Measurements from ENCODE around the gene CARHSP1. TPM values are rescaled to one million over a fixed set of nuclear protein-coding genes. Genes with fewer than 3 reads are reported as not detected.
"Not testable (repeated sequence)": the region's sequence is repeated elsewhere in the genome, so short reads cannot be mapped to it uniquely, and the experiment has no call there.

Gene CARHSP1
- total RNA-seq, 1 donor from 2014 or later: 98.7 TPM

- no peak for DNase-seq (ENCODE audit: low spot score)
Measured at GRCh38 chr16:8855051-8855786, 13.6 kb downstream of the CARHSP1 start.

DNA sequence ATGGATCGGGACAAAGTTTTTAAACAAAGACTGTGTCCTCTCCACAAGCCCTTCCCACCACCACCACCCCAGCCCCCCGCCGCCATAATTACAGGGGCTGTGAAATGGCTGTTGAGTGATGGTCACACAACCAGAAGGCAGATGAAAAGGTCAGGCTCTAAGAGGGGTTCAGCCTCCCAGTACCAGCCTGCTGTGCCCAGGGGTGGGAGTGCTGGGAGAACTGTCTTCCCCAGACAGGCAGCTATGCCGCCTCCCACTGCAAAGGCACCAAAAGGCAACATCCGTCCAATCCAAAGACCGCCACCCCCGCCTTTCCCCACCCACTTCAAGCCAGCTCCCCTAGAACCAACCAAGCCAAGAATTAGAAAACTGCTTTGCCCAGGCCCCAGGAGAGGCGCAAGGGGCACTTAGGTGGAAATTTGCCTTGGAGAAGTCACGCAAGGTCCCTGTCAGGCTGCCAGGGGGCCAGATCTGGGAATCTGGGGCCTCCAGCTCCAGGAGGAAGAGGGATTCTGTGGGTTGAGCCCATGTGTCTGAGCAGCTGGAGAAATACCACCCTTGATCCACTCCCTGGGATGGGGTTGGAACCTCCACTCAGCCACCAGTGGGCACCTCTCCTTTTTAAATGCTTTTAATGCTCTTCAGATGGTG is 14.4 kb downstream of the CARHSP1 start:
- no peak for DNase-seq (ENCODE audit: low spot score)

DNA sequence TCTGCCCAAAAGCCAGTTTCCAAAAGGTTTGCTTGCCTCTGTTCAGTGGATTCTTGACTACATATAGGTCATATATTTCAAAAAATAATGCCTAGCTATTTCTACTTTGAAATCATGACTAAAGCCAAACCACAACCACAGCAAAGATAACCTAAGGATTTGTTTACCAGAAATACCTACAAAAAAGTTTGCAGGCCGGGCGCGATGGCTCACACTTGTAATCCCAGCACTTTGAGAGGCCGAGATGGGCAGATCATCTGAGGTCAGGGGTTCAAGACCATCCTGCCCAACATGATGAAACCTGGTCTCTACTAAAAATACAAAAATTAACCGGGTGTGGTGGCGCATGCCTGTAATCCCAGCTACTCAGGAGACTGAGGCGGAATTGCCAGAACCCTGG is 15.2 kb downstream of the CARHSP1 start:
- DNase-seq (ENCODE audit: low spot score): no peak

GRCh38 chr16:8853150-8853549 is 15.7 kb downstream of the CARHSP1 start:
- no peak for DNase-seq (ENCODE audit: low spot score)

DNA sequence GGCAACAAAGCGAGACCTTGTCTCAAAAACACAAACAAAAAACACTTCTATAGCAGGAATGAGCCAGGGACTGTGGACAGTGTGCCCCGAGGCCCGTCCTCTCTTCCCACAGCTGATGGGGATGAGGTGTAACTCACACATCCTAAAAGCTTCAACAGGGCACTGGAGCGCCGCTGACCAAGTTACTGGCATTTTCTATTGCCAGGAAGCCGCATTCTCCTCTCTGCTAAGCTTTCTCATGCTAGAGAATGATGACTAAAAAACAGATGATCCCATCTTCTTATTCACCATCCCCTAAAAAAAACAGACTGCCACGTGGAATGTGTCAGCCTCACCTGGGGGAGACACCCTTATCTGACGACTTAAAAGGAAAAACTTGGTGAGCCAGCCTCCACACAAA is 16.3 kb downstream of the CARHSP1 start:
- DNase-seq (ENCODE audit: low spot score): no peak

DNA sequence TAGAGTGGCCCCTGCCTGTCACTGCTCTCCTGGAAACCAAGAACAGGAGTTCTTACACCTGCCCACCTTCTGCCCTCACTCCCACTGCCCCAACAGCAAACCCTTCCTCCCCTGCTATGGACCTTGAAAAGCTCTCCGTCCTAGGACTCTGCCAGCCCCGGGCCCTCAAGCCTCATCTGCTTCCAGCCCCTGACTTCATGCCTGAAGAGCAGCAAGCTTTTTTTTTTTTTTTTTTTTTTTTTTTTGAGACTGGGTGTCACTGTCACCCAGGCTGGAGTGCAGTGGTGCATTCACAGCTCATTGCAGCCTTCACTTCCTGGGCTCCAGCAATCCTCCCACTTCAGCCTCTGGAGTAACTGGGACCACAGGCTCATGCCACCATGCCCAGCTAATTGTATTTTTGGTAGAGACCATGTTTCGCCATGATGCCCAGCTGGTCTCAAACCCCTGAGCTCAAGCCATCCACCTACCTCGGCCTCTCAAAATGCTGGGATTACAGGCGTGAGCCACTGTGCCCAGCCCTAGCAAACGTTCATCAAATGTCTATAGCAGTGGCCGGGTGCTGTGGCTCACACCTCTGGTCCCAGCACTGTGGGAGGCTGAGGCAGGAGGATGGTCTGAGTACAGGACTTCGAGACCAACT is 16.9 kb downstream of the CARHSP1 start:
- no peak for DNase-seq (ENCODE audit: low spot score)

- no peak for DNase-seq (ENCODE audit: low spot score)
Measured at GRCh38 chr16:8850279-8850885, 18.4 kb downstream of the CARHSP1 start.

- DNase-seq (ENCODE audit: low spot score): no peak
Measured at GRCh38 chr16:8849411-8850011, 19.3 kb downstream of the CARHSP1 start.

- DNase-seq (ENCODE audit: low spot score): no peak
Measured at GRCh38 chr16:8848939-8849391, 19.8 kb downstream of the CARHSP1 start.

GRCh38 chr16:8848231-8848938 is 20.4 kb downstream of the CARHSP1 start:
- no peak for DNase-seq (ENCODE audit: low spot score)

DNA sequence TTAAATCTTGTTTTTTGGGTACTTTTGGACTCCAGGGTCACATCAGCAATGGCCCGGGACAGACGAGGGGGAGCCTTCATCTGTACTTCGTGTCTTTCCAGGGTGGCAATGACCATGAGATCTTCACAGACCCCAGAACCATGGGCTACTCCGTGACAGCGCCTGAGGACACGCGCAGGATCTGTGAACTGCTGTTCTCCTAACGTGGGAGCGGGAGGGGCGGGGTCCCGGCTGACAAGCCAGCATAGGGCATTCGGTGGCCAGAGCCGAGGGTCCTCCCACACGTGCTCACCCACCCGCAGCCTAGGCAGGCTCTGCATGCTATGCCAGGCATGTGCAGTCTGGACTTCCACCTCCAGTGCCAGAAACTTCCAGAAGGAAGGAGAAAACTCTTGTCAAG is 21.2 kb downstream of the CARHSP1 start:
- no peak for DNase-seq (ENCODE audit: low spot score)

DNA sequence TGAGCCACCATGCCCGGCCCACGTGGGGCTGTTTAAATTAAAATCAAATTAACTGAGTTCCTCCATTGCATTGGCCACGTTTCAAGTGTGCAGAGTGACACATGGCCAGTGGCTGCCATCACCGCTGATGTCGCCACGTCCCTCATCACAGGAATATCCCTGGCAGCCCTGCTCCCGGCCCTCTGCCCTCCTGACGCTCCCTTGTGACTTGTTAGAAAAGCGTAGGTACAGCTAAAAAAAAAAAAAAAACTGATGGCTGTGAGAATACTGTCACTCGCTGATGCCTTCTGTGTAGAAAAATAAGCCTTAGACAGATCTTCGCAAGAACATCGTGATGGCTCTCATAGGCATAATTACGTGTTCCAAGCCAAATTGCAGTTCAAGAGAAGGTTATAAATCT is 21.7 kb downstream of the CARHSP1 start:
- DNase-seq (ENCODE audit: low spot score): no peak

GRCh38 chr16:8846401-8846932 is 22.3 kb downstream of the CARHSP1 start:
- no peak for DNase-seq (ENCODE audit: low spot score)

GRCh38 chr16:8845699-8846298 is 23.0 kb downstream of the CARHSP1 start:
- DNase-seq (ENCODE audit: low spot score): no peak

DNA sequence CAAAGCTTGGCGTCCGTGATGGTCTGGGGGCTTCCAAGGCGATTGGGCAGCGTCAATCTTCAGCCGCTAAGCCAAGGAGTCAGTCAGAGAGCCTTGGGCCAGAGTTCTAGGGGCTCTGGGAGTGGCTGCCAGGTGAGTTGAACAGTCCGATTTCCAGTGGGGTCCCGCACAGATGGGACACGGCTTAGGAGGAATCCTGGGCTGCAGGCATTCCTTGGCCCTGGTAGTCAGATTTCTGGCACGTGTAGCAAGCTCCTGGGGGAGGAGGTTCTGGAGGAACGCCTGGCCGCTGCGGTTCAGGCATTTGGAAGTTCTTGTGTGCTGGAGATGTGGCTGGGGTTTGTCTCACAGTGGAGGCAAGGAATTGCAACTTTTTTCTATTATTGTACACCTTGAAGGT is 25.5 kb downstream of the CARHSP1 start:
- DNase-seq (ENCODE audit: low spot score): not testable (repeated sequence)

DNA sequence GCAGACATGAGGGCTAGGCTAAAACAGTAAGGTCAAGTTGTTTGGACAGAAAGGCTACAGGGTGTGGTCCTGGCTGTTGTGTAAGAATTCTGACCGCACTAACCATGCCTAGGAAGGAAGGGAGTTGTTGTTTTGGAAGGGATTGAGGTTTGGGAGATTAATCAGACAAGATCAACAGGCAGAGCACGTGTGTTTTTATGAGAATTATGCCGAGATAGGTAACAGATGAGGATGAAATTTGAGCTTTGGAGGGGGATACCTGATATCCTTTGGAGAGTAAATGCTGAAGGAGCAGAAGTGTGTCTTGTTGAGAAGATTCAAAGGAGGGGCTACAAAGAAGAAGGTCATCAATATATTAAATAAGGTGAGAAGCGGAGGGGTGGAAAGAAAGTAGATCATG is 26.8 kb downstream of the CARHSP1 start:
- not testable (repeated sequence) for DNase-seq (ENCODE audit: low spot score)

DNA sequence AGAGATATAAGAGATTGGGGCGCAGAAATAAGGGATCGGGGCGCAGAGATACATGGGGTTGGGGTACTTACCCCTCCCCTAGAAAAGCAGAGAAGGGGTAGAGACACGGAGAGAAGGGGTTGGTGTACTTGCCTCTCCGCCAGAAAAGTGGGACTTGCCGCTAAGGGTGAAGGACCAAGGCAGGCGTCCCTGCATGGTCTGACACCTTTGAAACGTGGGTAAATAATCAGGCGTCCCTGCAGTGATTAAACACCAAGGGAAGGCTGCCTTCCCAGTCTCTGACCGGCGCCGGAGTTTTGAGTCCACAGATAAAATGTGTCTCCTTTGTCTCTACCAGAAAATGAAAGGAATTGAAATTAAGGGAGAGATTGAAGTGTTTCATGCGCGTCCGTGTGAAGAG is 31.2 kb downstream of the CARHSP1 start:
- DNase-seq (ENCODE audit: low spot score): not testable (repeated sequence)

- DNase-seq (ENCODE audit: low spot score): not testable (repeated sequence)
Measured at GRCh38 chr16:8836797-8837196, 32.0 kb downstream of the CARHSP1 start.

GRCh38 chr16:8832717-8833105 is 36.1 kb downstream of the CARHSP1 start:
- DNase-seq (ENCODE audit: low spot score): no peak

- DNase-seq (ENCODE audit: low spot score): no peak
Measured at GRCh38 chr16:8831871-8832716, 36.7 kb downstream of the CARHSP1 start.
